ENCODE results near the gene JAKMIP1. TPM values are rescaled to one million over a fixed set of nuclear protein-coding genes. Genes with fewer than 3 reads are reported as not detected.

Gene JAKMIP1
- total RNA-seq (2014; rRNA removed; shearing (Covaris generic)) (5.1 and 6.0 TPM in 2 replicates), total RNA-seq (2022) (4.0 and 4.6 TPM in 2 replicates), Bru-seq, nascent RNA (percentile 42 among the genes with signal in this experiment), BruChase-seq, experiment 1, labeled RNA remaining after a 6-hour chase (percentile 44 among the genes with signal in this experiment), BruChase-seq, experiment 2, labeled RNA remaining after a 2-hour chase (percentile 47 among the genes with signal in this experiment)
- long read RNA-seq, transcript JAKMIP1-201 (13 exons, 2,585 nt) = major isoform, 10 of 10 reads
- long read RNA-seq, partial matches to known transcripts = 0 of 10 reads
- long read RNA-seq, other reads (novel, unspliced or antisense) = 0 of 10 reads

DNA sequence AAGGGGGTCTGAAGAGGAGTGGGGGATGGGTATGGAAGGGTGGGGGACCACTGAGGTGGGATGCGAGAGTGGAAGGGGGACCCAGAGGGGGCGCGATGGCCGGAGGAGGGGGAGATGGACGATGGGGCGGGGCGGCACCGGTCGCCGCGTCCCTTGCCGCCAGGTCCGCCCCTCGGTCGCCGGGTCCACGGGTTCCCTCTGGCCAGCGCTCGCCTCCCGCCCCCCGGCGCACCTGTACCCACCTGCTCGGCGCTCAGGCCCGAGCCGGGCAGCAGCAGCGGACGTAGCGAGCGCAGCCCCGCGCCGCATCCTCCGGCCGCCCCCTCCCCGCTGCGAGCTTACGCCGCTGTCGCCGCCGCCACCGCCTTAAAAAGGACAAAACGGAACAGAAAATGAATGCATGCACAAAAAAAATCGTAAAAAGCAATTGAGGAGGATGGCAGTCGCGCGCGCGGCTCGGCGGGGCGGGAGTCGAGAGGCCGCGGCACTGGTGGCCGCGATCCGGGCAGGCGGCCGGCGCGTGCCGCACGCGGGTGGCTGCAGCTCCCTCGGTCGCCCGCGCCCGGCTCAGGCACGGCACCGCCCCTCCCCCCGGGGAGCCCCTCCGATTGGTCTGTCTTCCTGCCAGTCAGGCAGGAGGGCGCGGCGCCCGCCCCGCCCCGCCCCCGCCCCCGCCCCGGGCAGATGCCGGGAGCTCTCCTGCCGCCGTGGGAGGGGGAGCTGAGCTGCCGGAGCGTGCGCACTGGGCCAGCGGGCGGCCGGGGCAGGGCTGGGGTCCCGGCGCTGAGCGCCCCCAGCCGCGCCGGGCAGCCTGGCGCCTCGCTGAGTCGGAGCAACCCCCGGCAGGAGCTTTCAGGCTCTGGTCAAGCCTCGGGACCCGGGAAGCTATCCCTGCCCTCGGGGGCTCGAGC, at the start of gene JAKMIP1:
Gene JAKMIP1, minus strand, starts transcription at position 539 of the 911 bp plus-strand sequence. CDS start 87,699 bp downstream, outside the sequence.
- H3K9me3 ChIP-seq (ENCODE audit: low read length) = no peaks in the 10 kb centered on the region
- peak within 1 kb of the TSS; percentile 86 for H2AFZ ChIP-seq (ENCODE audit: low read length)
- POLR2A ChIA-PET = interaction anchor here (0.6 to 1.5 kb wide), 5 partner anchors 14 to 1945 kb away, joined by 3 to 8 read pairs (median 3); no protein-coding TSS in a partner anchor
- intact Hi-C loops (cut with micrococcal nuclease; ENCODE audit: unreplicated experiment) = no loop called here
- H3K27ac ChIP-seq (ENCODE audit: low read depth, low read length, poor library complexity, severe bottlenecking) = no peak within 1 kb of the TSS
- DNase-seq (ENCODE audit: low spot score) = peak; percentile 84
- no peaks in the 10 kb centered on the region for H3K36me3 ChIP-seq (ENCODE audit: insufficient read depth, low read length)
- CTCF ChIA-PET (ENCODE audit: unreplicated experiment) = interaction anchor here (0.6 to 0.9 kb wide), 2 partner anchors 23 to 70 kb away, joined by 3 to 6 read pairs; partner anchors contain the start of gene WFS1
- peaks cover 13% of the 10 kb centered on the region for H3K4me1 ChIP-seq (ENCODE audit: insufficient read depth, low read length, poor library complexity, severe bottlenecking)
- H3K79me2 ChIP-seq (ENCODE audit: insufficient read depth, low read depth, low read length) = no peaks in the 10 kb centered on the region
- no peaks in the 10 kb centered on the region for H3K9me2 ChIP-seq (ENCODE audit: insufficient read depth, low read length)
- TF ChIP-seq, protein P1, sequence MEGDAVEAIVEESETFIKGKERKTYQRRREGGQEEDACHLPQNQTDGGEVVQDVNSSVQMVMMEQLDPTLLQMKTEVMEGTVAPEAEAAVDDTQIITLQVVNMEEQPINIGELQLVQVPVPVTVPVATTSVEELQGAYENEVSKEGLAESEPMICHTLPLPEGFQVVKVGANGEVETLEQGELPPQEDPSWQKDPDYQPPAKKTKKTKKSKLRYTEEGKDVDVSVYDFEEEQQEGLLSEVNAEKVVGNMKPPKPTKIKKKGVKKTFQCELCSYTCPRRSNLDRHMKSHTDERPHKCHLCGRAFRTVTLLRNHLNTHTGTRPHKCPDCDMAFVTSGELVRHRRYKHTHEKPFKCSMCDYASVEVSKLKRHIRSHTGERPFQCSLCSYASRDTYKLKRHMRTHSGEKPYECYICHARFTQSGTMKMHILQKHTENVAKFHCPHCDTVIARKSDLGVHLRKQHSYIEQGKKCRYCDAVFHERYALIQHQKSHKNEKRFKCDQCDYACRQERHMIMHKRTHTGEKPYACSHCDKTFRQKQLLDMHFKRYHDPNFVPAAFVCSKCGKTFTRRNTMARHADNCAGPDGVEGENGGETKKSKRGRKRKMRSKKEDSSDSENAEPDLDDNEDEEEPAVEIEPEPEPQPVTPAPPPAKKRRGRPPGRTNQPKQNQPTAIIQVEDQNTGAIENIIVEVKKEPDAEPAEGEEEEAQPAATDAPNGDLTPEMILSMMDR (conservative IDR thresholded peaks at IDR 0.05; ENCODE audit: low read length) = no peak
- TF ChIP-seq EZH2phosphoT487 (IDR thresholded peaks at IDR 0.05; ENCODE audit: borderline replicate concordance, low read depth, low read length) = no peak
- H3K4me3 ChIP-seq (ENCODE audit: low read depth, low read length, poor library complexity, severe bottlenecking) = peak within 1 kb of the TSS; percentile 83
- BruUV-seq (replicated peaks) = no TSS peak
- no peaks in the 10 kb centered on the region for H4K20me1 ChIP-seq (ENCODE audit: insufficient read depth, low read length)
- peak within 1 kb of the TSS; percentile 88 for H3K4me2 ChIP-seq (ENCODE audit: low read length)

DNA sequence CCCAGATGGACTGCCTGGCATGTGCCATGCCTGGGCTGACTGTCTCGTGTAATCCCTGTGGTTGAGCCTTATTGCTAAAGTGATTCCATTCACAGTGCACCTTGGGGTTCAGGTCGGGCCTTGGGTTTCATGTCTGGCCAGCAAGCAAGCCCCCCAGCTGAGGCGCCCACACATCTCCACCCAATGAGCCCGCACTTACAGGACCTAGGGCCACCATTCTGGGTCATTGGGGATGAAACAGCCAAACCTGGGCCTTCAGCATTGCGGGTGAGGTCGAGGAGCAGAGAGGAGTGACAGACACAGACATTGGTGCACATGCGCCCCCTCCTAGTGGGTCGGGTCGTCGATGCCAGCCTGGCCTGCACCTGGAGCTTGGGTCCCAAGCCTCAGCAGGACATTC, 48.0 kb upstream of the JAKMIP1 start:
- H3K79me2 ChIP-seq (ENCODE audit: insufficient read depth, low read depth, low read length) = no peaks in the 10 kb centered on the region
- no peak for TF ChIP-seq EZH2phosphoT487 (IDR thresholded peaks at IDR 0.05; ENCODE audit: borderline replicate concordance, low read depth, low read length)
- TF ChIP-seq, protein P1 (conservative IDR thresholded peaks at IDR 0.05; ENCODE audit: low read length) = no peak
- intact Hi-C loops (cut with micrococcal nuclease; ENCODE audit: unreplicated experiment) = no loop called here
- ChIA-PET CTCF (ENCODE audit: unreplicated experiment) (no interaction called here), POLR2A (no interaction called here)
- H3K9me2 ChIP-seq (ENCODE audit: insufficient read depth, low read length) = no peaks in the 10 kb centered on the region
- H3K4me2 ChIP-seq (ENCODE audit: low read length) = no peak overlapping the region
- H3K9me3 ChIP-seq (ENCODE audit: low read length) = no peaks in the 10 kb centered on the region
- no peaks in the 10 kb centered on the region for H4K20me1 ChIP-seq (ENCODE audit: insufficient read depth, low read length)
- DNase-seq (ENCODE audit: low spot score) = no peak
- H3K27ac ChIP-seq (ENCODE audit: low read depth, low read length, poor library complexity, severe bottlenecking) = no peak overlapping the region
- H3K4me3 ChIP-seq (ENCODE audit: low read depth, low read length, poor library complexity, severe bottlenecking) = no peak overlapping the region
- no peak overlapping the region for H2AFZ ChIP-seq (ENCODE audit: low read length)
- H3K36me3 ChIP-seq (ENCODE audit: insufficient read depth, low read length) = no peaks in the 10 kb centered on the region
- H3K4me1 ChIP-seq (ENCODE audit: insufficient read depth, low read length, poor library complexity, severe bottlenecking) = no peaks in the 10 kb centered on the region
- no TSS peak for BruUV-seq (replicated peaks)

Data from OCI-LY7 (cell line).